AG09309 (cell line): ENCODE measurements around the gene DEFB115.

Experiments
- DNase-seq: peaks from one replicate; pipeline ENCODE4 v3.0.0-alpha.2; 2010; ENCODE audit warnings: low read depth
- H3K4me3 ChIP-seq: 2 replicates; pipeline ENCODE4 v1.5.1; 2011; ENCODE audit warnings: mild to moderate bottlenecking, low read depth, low read length, moderate library complexity; ENCODE audit not compliant: control insufficient read depth
- TF ChIP-seq, protein P1 (sequence below): IDR thresholded peaks from 2 replicates; pipeline ENCODE4 v1.5.1; 2011; ENCODE audit warnings: mild to moderate bottlenecking, low read depth, low read length, inconsistent platforms; ENCODE audit not compliant: insufficient read depth, control insufficient read depth; ENCODE audit errors: missing control alignments

Gene DEFB115, protein sequence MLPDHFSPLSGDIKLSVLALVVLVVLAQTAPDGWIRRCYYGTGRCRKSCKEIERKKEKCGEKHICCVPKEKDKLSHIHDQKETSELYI

DNA sequence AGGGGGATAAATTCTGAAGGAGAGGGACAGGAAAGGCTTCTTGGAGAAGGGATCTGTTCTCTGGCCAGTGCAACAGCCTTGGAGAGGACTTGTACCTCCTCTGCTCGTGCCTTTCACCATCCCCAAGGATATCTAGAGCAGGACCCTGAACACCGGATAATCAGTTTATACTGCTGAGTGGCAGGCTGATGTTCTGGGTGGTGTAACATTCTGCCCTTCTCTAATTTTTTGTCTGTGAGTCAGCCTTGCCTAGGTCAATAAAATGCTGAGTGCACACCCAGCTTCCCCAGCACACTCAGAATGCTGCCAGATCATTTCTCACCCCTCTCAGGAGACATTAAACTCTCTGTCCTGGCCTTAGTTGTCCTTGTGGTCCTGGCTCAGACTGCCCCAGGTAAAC is at the start of gene DEFB115:
Gene DEFB115 (plus strand): TSS at position 301 of the 400 bp plus-strand sequence. CDS start 0 bp downstream, at position 301.
- DNase-seq = no peak
- H3K4me3 ChIP-seq = no peak within 1 kb of the TSS
- TF ChIP-seq, protein P1, sequence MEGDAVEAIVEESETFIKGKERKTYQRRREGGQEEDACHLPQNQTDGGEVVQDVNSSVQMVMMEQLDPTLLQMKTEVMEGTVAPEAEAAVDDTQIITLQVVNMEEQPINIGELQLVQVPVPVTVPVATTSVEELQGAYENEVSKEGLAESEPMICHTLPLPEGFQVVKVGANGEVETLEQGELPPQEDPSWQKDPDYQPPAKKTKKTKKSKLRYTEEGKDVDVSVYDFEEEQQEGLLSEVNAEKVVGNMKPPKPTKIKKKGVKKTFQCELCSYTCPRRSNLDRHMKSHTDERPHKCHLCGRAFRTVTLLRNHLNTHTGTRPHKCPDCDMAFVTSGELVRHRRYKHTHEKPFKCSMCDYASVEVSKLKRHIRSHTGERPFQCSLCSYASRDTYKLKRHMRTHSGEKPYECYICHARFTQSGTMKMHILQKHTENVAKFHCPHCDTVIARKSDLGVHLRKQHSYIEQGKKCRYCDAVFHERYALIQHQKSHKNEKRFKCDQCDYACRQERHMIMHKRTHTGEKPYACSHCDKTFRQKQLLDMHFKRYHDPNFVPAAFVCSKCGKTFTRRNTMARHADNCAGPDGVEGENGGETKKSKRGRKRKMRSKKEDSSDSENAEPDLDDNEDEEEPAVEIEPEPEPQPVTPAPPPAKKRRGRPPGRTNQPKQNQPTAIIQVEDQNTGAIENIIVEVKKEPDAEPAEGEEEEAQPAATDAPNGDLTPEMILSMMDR = no peak

DNA sequence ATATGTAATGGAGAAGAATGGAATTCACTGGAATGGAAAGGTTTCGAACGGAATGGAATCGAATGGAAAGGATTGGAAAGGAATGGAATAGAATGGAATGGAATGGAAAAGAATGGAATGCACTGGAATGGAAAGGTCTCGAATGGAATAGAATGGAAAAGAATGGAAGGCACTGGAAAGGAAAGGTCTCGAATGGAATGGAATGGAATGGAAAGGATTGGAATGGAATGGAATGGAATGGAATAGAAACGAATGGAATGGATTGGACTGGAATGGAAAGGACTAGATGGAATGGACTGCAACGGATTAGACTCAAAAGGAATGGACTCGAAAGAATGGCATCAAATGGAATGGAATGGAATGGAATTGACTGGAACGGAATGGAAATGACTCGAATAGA is 20.5 kb upstream of the DEFB115 start:
- TF ChIP-seq, protein P1 = no peak
- H3K4me3 ChIP-seq = no peak overlapping the region
- no peak for DNase-seq

DNA sequence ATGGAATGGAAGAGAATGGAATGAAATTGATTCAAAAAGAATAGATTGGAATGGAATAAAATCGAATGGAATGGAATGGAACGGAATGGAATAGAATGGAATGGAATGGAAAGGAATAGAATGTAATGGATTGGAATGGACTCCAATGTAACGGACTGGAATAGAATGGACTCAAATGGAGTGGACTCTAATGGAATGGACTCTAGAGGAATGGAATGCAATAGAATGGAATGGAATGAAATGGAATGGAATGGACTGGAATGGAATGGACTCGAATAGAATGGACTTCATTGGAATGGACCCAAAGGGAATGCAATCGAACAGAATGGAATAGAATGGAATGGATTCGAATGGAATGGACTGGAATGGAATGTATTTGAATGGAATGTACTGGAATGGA is 19.7 kb upstream of the DEFB115 start:
- no peak overlapping the region for H3K4me3 ChIP-seq
- TF ChIP-seq, protein P1 = no peak
- DNase-seq = no peak

DNA sequence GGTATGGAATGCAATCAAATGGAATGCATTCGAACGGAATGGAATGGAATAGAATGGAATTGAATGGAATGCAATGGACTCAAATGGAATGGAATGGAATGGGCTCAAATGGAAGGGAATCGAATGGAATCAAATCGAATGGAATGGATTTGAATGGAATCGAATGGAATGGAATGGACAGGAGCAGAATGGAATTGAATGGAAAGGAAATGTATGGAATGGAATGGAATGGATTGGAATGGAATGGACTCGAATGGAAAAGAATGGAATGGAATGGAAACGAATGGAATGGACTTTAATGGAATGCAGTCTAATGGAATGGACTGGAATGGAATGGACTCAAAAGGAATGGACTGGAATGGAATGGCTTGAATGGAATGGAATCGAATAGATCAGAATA is 18.3 kb upstream of the DEFB115 start:
- DNase-seq = no peak
- no peak overlapping the region for H3K4me3 ChIP-seq
- TF ChIP-seq, protein P1 = no peak

DNA sequence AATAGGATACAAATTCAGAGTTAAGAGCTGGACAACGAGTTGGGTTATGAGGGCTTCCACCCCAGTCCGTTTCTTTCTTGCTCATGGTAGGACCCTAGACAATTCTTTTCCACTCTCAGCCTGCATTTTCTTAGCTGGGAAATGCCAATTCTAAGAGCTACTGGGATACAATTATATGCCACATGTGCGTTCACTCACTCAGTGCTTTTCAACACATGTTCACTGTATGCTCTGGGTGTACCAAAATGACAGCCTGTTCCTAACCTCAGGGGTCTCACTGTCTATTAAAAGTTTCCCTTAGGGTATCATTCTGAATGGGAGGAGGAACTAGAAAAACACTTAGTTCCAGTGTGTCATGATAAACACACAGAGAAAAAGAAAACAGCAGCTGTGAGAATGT is 505 bp upstream of the DEFB115 start:
- no peak for DNase-seq
- H3K4me3 ChIP-seq = no peak overlapping the region
- TF ChIP-seq, protein P1 = no peak

DNA sequence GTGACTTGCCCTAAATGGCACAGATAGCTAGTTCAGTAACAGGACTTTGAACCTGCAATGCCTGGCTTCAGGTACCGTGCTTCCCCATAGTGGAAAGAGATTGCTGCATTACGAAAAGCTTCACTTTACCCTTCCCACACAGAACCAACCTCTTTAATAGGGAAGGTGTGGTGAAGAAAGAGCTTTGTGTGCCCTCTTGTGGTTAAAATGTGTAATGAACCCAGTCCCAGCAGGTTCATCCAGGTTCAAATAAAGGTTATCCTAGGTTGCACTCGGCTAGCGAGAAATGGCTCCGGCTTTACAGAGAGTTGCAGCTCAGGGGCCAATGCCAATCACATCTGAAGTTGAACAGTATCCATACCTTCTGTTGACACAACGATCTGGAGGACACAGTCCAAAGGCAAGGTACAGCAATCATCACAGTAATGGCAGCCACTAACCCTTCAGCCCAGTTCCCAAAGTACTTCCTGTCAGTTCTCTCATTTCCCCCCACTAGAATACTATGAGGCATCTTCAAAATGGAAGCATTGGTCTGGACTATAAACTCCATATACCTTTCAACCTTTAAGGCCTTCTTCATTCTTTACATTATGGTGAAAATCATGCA is 3.0 kb downstream of the DEFB115 start:
- TF ChIP-seq, protein P1 = peak; percentile 26
- H3K4me3 ChIP-seq = no peak overlapping the region
- DNase-seq = no peak

DNA sequence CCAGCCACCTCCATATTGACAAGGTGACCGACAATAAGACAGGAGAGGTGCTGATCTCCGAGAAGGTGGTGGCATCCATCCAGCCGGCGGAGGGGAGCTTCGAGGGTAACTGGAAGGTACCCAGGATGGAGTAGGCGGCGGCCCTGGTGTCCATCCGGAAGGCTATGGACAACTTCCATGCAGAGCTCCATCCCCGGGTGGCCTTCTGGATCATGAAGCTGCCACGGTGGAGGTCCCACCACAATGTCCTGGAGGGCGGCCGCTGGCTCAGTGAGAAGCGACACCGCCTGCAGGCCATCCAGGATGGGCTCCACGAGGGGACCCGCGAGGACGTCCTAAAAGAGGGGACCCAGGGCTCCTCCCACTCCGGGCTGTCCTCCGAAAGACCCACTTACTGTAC is 17.0 kb downstream of the DEFB115 start:
- DNase-seq = no peak
- H3K4me3 ChIP-seq = no peak overlapping the region
- TF ChIP-seq, protein P1 = no peak
